ENCODE measurements around the gene ITPR1.

- TF ChIP-seq, protein P1, sequence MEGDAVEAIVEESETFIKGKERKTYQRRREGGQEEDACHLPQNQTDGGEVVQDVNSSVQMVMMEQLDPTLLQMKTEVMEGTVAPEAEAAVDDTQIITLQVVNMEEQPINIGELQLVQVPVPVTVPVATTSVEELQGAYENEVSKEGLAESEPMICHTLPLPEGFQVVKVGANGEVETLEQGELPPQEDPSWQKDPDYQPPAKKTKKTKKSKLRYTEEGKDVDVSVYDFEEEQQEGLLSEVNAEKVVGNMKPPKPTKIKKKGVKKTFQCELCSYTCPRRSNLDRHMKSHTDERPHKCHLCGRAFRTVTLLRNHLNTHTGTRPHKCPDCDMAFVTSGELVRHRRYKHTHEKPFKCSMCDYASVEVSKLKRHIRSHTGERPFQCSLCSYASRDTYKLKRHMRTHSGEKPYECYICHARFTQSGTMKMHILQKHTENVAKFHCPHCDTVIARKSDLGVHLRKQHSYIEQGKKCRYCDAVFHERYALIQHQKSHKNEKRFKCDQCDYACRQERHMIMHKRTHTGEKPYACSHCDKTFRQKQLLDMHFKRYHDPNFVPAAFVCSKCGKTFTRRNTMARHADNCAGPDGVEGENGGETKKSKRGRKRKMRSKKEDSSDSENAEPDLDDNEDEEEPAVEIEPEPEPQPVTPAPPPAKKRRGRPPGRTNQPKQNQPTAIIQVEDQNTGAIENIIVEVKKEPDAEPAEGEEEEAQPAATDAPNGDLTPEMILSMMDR (IDR thresholded peaks at IDR 0.05): no peak
- no peak for TF ChIP-seq POLR2A (IDR thresholded peaks at IDR 0.05)
Measured at GRCh38 chr3:4637265-4637664, 144.1 kb downstream of the ITPR1 start.
